ENCODE measurements around the gene FOXP1. TPM values are rescaled to one million over a fixed set of nuclear protein-coding genes. Genes with fewer than 3 reads are reported as not detected.

The FOXP1 gene
- total and polyA plus RNA-seq, 2 donors = 26.1 to 42.3 TPM

DNA sequence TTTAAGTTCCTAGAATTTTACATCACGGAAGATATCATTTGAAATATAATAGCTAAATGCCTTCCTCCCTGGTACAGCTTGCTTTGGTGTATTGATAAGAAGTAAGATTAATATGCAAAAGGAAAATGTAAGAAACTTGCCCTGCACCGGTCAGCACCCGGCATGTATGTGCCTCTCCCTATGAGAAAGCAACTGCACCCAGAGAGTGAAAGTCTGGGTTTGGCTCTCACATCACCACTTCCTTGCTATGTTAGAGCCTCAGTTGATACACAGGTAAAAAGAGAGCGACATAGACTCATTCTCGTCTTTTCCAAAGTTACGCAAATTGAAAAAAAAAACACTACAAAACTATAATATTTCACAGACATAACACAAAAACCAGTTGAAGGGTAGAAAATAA, 96.7 kb downstream of the FOXP1 start:
- WGBS = 86% methylated on average over 6 of the region's 6 CpGs

DNA sequence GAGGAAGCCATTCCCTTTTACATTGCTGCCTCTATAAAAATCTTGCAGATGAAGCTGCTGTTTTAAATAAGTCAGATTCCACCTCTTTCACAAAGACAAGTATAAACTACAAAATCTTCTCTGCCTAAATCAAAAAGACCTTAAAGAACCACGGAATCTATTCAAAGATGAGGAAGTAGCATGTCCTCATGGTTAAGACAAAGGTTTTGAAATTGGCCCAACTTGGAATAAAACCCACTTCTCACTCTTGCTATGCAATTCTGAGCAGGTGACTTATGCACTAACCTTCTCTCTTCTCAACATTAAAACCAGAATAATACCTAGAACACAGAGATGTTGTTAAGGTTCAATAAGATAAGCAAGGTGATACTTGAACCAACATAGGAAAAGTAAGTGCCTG, 97.6 kb downstream of the FOXP1 start:
- peaks cover 0 to 1% of the 10 kb centered on the region in 2 donors for H3K9me3 ChIP-seq (ENCODE audit: control insufficient read depth in 2 of 2, insufficient read depth in 1 of 2, low read length in 1 of 2)
- no peaks in the 10 kb centered on the region for H3K4me1 ChIP-seq (ENCODE audit: control insufficient read depth in 2 of 2, insufficient read depth in 2 of 2, low read length in 2 of 2)
- no peak for DNase-seq (ENCODE audit: low read depth in 6 of 9, low spot score in 9 of 9)
- 15% methylated on average over 1 of the region's 1 CpG for WGBS
- peaks cover 0 to 8% of the 10 kb centered on the region in 2 donors for H3K36me3 ChIP-seq (ENCODE audit: control insufficient read depth in 2 of 2, insufficient read depth in 2 of 2, low read length in 1 of 2)
- H3K27me3 ChIP-seq (ENCODE audit: control insufficient read depth in 2 of 2, insufficient read depth in 1 of 2, low read length in 1 of 2) = no peaks in the 10 kb centered on the region
- no peak overlapping the region for H3K4me3 ChIP-seq (ENCODE audit: low read length in 2 of 2)
- no peak overlapping the region for H3K27ac ChIP-seq (ENCODE audit: low read depth in 1 of 2, low read length in 1 of 2)

More for the DNA sequence above, 96.7 kb downstream of the FOXP1 start:
- H3K27me3 ChIP-seq (ENCODE audit: control insufficient read depth in 2 of 2, insufficient read depth in 1 of 2, low read length in 1 of 2) = no peaks in the 10 kb centered on the region
- H3K4me1 ChIP-seq (ENCODE audit: control insufficient read depth in 2 of 2, insufficient read depth in 2 of 2, low read length in 2 of 2) = no peaks in the 10 kb centered on the region
- no peak overlapping the region for H3K4me3 ChIP-seq (ENCODE audit: low read length in 2 of 2)
- H3K36me3 ChIP-seq (ENCODE audit: control insufficient read depth in 2 of 2, insufficient read depth in 2 of 2, low read length in 1 of 2) = peaks cover 0 to 17% of the 10 kb centered on the region in 2 donors
- H3K9me3 ChIP-seq (ENCODE audit: control insufficient read depth in 2 of 2, insufficient read depth in 1 of 2, low read length in 1 of 2) = peaks cover 0 to 6% of the 10 kb centered on the region in 2 donors
- H3K27ac ChIP-seq (ENCODE audit: low read depth in 1 of 2, low read length in 1 of 2) = no peak overlapping the region
- no peak for DNase-seq (ENCODE audit: low read depth in 6 of 9, low spot score in 9 of 9)

DNA sequence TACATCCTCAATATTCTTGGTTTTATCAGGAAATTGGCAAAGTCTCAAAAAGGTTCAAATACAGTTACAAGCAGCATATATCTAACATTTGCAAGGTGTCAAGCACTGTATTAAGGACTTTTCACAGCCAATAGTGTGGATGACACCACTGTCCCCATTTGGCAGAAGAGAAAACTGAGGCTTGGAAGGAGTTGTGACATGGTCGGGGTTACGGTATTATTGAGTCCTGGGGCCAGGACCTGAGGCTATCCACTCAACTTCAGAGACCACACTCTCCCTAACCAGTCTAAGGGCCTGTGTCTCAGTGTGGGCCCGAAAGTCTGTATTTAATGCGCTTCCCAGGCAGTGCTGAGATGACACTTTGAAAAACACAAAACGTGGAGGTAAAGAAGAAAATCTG, 99.1 kb downstream of the FOXP1 start:
- 88% methylated on average over 5 of the region's 5 CpGs for WGBS
- H3K9me3 ChIP-seq (ENCODE audit: control insufficient read depth in 2 of 2, insufficient read depth in 1 of 2, low read length in 1 of 2) = no peaks in the 10 kb centered on the region
- H3K27me3 ChIP-seq (ENCODE audit: control insufficient read depth in 2 of 2, insufficient read depth in 1 of 2, low read length in 1 of 2) = no peaks in the 10 kb centered on the region
- H3K4me3 ChIP-seq (ENCODE audit: low read length in 2 of 2) = no peak overlapping the region
- no peak for DNase-seq (ENCODE audit: low read depth in 6 of 9, low spot score in 9 of 9)
- H3K27ac ChIP-seq (ENCODE audit: low read depth in 1 of 2, low read length in 1 of 2) = no peak overlapping the region
- H3K4me1 ChIP-seq (ENCODE audit: control insufficient read depth in 2 of 2, insufficient read depth in 2 of 2, low read length in 2 of 2) = no peaks in the 10 kb centered on the region
- peaks cover 0 to 3% of the 10 kb centered on the region in 2 donors for H3K36me3 ChIP-seq (ENCODE audit: control insufficient read depth in 2 of 2, insufficient read depth in 2 of 2, low read length in 1 of 2)

DNA sequence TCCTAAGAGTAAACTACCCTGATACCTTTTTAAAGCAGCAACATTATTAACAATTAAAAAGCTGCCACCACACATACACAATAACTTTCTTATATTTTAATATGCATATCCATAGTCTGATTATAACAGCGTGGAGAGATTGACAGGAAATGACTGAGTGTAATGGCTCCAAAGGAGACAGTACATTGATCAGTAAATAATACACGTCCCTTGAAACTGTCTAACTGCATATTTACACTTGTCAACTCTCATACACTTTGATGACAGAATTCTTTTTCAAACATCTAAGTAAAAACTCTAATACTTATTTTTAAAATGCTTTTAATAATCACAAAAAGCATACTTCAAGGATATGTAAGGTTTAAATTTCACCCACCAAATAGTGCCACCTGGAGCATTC, 99.5 kb downstream of the FOXP1 start:
- no peaks in the 10 kb centered on the region for H3K36me3 ChIP-seq (ENCODE audit: control insufficient read depth in 2 of 2, insufficient read depth in 2 of 2, low read length in 1 of 2)
- H3K4me1 ChIP-seq (ENCODE audit: control insufficient read depth in 2 of 2, insufficient read depth in 2 of 2, low read length in 2 of 2) = no peaks in the 10 kb centered on the region
- no peak for DNase-seq (ENCODE audit: low read depth in 6 of 9, low spot score in 9 of 9)
- H3K27me3 ChIP-seq (ENCODE audit: control insufficient read depth in 2 of 2, insufficient read depth in 1 of 2, low read length in 1 of 2) = no peaks in the 10 kb centered on the region
- no peaks in the 10 kb centered on the region for H3K9me3 ChIP-seq (ENCODE audit: control insufficient read depth in 2 of 2, insufficient read depth in 1 of 2, low read length in 1 of 2)
- 95% methylated on average over 2 of the region's 2 CpGs for WGBS
- H3K27ac ChIP-seq (ENCODE audit: low read depth in 1 of 2, low read length in 1 of 2) = no peak overlapping the region
- H3K4me3 ChIP-seq (ENCODE audit: low read length in 2 of 2) = no peak overlapping the region

DNA sequence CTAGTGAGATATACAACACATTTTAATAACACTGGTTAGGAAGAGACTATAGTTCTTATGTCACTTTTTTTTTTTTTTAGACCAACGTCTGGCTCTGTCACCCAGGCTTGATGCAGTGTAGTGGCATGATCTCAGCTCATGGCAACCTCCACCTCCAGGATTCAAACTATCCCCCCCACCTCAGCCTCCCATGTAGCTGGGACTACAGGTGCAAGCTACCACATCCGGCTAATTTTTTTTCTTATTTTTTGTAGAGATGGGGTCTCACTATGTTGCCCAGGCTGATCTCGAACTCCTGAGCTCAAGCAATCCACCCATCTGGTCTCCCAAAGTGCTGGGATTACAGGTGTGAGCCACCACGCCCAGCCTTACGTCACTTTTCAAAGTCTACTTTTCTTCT, 100.8 kb downstream of the FOXP1 start:
- Histone ChIP-seq H3K9me3 (ENCODE audit: control insufficient read depth in 2 of 2, insufficient read depth in 1 of 2, low read length in 1 of 2) (no peaks in the 10 kb centered on the region), H3K4me3 (ENCODE audit: low read length in 2 of 2) (no peak overlapping the region), H3K36me3 (ENCODE audit: control insufficient read depth in 2 of 2, insufficient read depth in 2 of 2, low read length in 1 of 2) (no peaks in the 10 kb centered on the region), H3K27me3 (ENCODE audit: control insufficient read depth in 2 of 2, insufficient read depth in 1 of 2, low read length in 1 of 2) (no peaks in the 10 kb centered on the region), H3K4me1 (ENCODE audit: control insufficient read depth in 2 of 2, insufficient read depth in 2 of 2, low read length in 2 of 2) (peaks cover 0 to 4% of the 10 kb centered on the region in 2 donors), H3K27ac (ENCODE audit: low read depth in 1 of 2, low read length in 1 of 2) (no peak overlapping the region)
- WGBS = 97% methylated on average over 5 of the region's 5 CpGs
- DNase-seq (ENCODE audit: low read depth in 6 of 9, low spot score in 9 of 9) = no peak

DNA sequence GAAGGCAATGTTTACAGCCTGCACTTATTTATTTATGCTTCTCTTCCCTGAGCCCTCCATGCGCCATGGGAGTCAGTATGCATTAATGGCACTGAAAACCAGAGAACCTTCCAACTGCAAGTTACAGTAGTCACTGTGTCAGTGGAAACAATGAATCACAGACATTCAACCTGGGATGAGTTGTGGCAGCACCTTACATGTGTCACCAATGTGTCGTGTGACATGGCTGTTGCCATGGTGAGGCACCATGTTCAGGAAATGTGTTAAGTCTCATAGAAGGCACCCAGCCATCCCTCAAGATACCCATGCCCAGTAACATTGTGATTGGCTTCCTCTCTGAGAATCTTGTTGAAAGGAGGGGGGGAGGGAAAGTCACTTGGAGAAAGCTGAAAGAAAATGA, 105.0 kb downstream of the FOXP1 start:
- Histone ChIP-seq H3K4me3 (ENCODE audit: low read length in 2 of 2) (no peak overlapping the region), H3K27ac (ENCODE audit: low read depth in 1 of 2, low read length in 1 of 2) (no peak overlapping the region), H3K36me3 (ENCODE audit: control insufficient read depth in 2 of 2, insufficient read depth in 2 of 2, low read length in 1 of 2) (peaks cover 0 to 3% of the 10 kb centered on the region in 2 donors), H3K27me3 (ENCODE audit: control insufficient read depth in 2 of 2, insufficient read depth in 1 of 2, low read length in 1 of 2) (no peaks in the 10 kb centered on the region), H3K9me3 (ENCODE audit: control insufficient read depth in 2 of 2, insufficient read depth in 1 of 2, low read length in 1 of 2) (peaks cover 0 to 3% of the 10 kb centered on the region in 2 donors), H3K4me1 (ENCODE audit: control insufficient read depth in 2 of 2, insufficient read depth in 2 of 2, low read length in 2 of 2) (peaks cover 0 to 4% of the 10 kb centered on the region in 2 donors)
- peak in 1 of 9 donors; percentile 29 for DNase-seq (ENCODE audit: low read depth in 6 of 9, low spot score in 9 of 9)
- WGBS = 95% methylated on average over 2 of the region's 2 CpGs

DNA sequence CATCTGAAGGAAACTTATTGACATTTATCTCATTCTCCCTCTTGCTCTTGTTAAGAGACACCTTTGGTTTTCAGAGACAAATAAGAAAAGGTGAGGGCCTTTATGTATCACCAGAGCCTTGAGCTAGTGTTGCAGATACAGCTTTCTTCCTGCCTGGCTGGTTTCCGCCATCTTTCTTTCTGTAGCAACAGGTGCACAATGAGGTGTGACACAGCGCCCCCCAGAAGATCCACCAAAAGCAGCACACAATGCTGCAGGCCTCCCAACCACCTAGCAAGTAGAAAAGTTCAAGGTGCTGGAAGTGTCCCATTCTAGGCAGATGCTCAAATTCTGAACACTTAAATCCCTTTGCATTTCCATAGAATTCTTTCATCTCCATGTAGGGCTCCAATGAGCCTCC, 106.6 kb downstream of the FOXP1 start:
- H3K9me3 ChIP-seq (ENCODE audit: control insufficient read depth in 2 of 2, insufficient read depth in 1 of 2, low read length in 1 of 2) = peaks cover 0 to 3% of the 10 kb centered on the region in 2 donors
- H3K27me3 ChIP-seq (ENCODE audit: control insufficient read depth in 2 of 2, insufficient read depth in 1 of 2, low read length in 1 of 2) = no peaks in the 10 kb centered on the region
- no peak overlapping the region for H3K27ac ChIP-seq (ENCODE audit: low read depth in 1 of 2, low read length in 1 of 2)
- H3K4me3 ChIP-seq (ENCODE audit: low read length in 2 of 2) = no peak overlapping the region
- WGBS = 99% methylated on average over 2 of the region's 2 CpGs
- H3K4me1 ChIP-seq (ENCODE audit: control insufficient read depth in 2 of 2, insufficient read depth in 2 of 2, low read length in 2 of 2) = peaks cover 0 to 4% of the 10 kb centered on the region in 2 donors
- peaks cover 0 to 3% of the 10 kb centered on the region in 2 donors for H3K36me3 ChIP-seq (ENCODE audit: control insufficient read depth in 2 of 2, insufficient read depth in 2 of 2, low read length in 1 of 2)
- no peak for DNase-seq (ENCODE audit: low read depth in 6 of 9, low spot score in 9 of 9)

DNA sequence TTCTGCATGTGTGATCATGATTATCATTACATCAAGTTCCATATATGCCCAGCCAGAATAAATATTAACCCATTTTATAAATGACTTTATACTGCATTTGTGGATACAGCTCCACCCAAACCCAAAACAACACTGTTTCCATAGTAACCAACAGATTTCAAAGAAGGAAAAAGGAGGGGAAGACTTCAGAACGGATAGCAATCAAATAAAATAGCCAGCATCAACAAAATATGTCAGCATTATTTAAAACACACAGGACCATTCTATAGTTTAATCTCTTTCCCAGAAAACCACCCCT, 114.4 kb downstream of the FOXP1 start:
- 69% methylated on average over 1 of the region's 1 CpG for WGBS
- DNase-seq (ENCODE audit: low read depth in 6 of 9, low spot score in 9 of 9) = no peak
- Histone ChIP-seq H3K4me1 (ENCODE audit: control insufficient read depth in 2 of 2, insufficient read depth in 2 of 2, low read length in 2 of 2) (no peaks in the 10 kb centered on the region), H3K36me3 (ENCODE audit: control insufficient read depth in 2 of 2, insufficient read depth in 2 of 2, low read length in 1 of 2) (peaks cover 0 to 5% of the 10 kb centered on the region in 2 donors), H3K4me3 (ENCODE audit: low read length in 2 of 2) (no peak overlapping the region), H3K27me3 (ENCODE audit: control insufficient read depth in 2 of 2, insufficient read depth in 1 of 2, low read length in 1 of 2) (no peaks in the 10 kb centered on the region), H3K9me3 (ENCODE audit: control insufficient read depth in 2 of 2, insufficient read depth in 1 of 2, low read length in 1 of 2) (no peaks in the 10 kb centered on the region), H3K27ac (ENCODE audit: low read depth in 1 of 2, low read length in 1 of 2) (no peak overlapping the region)

DNA sequence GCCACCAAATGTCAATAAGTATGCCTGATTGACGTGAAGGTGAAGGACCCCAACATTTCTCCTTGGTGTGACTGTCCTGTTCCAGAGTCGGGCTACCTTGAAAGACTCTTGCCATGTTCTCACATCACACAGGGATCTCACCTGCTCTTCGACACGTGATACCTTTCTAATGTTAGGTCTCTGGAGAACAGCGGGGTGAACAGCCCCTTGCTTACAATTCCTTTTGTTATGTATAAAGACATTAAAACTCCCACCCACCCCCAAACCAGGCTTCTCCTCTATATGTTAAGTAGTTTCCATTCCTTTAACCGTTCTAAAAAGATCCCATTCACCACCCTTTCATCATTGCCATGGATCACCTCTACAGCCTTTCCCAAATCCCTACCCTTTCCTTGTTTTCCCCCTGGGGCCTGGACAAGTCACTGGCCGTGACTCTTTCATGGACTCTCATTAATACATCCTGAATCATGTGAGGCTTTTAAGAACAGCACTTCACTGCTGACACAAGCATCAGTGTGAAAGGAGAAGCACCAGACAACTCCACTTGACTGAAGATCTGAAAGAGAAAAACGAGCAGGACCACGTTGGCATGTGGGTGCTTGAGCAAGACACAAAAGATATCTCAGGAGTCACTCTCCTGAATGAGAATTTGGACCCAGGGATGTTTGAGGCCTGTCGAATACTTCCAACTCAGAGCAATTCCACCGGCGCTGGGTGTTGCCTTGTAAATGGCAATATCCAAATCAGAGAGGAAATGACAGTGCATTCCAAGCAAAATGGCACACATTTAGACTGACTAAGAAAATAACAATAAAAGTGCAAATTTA, 115.0 kb downstream of the FOXP1 start:
- Histone ChIP-seq H3K27ac (ENCODE audit: low read depth in 1 of 2, low read length in 1 of 2) (no peak overlapping the region), H3K9me3 (ENCODE audit: control insufficient read depth in 2 of 2, insufficient read depth in 1 of 2, low read length in 1 of 2) (no peaks in the 10 kb centered on the region), H3K4me3 (ENCODE audit: low read length in 2 of 2) (no peak overlapping the region), H3K4me1 (ENCODE audit: control insufficient read depth in 2 of 2, insufficient read depth in 2 of 2, low read length in 2 of 2) (no peaks in the 10 kb centered on the region), H3K27me3 (ENCODE audit: control insufficient read depth in 2 of 2, insufficient read depth in 1 of 2, low read length in 1 of 2) (no peaks in the 10 kb centered on the region), H3K36me3 (ENCODE audit: control insufficient read depth in 2 of 2, insufficient read depth in 2 of 2, low read length in 1 of 2) (peaks cover 0 to 6% of the 10 kb centered on the region in 2 donors)
- WGBS = 95% methylated on average over 12 of the region's 12 CpGs
- no peak for DNase-seq (ENCODE audit: low read depth in 6 of 9, low spot score in 9 of 9)
